GM19025 (cell line): Measurements from ENCODE around the gene NECTIN3.

Source experiments
- ATAC-seq: cut with Tn5 transposase; IDR thresholded peaks from one replicate; pipeline ENCODE4 v1.9.1; 2021; ENCODE audit warnings: mild to moderate bottlenecking, low read depth, moderate library complexity; ENCODE audit not compliant: unreplicated experiment

The NECTIN3 gene, protein sequence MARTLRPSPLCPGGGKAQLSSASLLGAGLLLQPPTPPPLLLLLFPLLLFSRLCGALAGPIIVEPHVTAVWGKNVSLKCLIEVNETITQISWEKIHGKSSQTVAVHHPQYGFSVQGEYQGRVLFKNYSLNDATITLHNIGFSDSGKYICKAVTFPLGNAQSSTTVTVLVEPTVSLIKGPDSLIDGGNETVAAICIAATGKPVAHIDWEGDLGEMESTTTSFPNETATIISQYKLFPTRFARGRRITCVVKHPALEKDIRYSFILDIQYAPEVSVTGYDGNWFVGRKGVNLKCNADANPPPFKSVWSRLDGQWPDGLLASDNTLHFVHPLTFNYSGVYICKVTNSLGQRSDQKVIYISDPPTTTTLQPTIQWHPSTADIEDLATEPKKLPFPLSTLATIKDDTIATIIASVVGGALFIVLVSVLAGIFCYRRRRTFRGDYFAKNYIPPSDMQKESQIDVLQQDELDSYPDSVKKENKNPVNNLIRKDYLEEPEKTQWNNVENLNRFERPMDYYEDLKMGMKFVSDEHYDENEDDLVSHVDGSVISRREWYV

DNA sequence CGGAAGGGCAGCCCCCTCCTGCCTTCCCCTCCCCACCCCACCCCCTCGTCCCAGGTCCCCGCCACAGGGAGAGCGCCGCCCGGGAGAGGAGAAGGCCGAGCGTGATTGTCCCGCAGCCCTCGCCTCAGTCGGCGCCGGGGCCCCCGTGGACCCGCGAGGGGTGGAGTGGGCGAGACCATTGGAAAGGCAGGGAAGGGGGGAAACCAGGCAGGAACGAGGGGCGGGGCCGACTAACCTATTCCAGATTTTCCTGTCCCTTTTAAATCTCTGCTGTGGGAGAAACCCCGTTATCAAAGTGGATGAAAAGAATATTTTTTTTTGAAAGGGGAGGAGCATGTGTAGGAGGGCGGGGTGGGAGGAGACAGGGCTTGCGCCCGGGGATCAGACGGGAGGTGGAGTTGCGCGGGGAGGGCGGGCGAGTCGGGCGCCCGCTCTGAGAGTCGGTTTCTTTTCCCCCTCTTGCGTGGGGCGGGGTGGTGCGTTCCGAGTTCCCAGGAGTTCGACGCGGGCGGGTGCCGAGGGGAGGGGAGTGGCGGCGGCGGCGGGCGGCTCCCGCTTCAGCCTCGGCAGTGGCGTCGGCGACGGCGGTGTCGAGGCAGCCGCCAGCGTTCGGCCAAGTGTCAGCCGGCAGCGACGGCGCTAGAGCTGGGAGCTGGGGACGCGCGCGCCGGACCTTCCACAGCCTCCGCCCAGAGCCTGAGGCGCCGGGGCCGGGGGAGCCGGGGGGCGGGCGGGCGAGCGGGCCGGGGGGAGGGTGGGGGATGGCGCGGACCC lies at the start of gene NECTIN3:
NECTIN3 (plus strand) TSS at position 560 of the 774 bp plus-strand sequence; CDS start at position 762, 202 bp downstream.
- peak; percentile 83 for ATAC-seq

DNA sequence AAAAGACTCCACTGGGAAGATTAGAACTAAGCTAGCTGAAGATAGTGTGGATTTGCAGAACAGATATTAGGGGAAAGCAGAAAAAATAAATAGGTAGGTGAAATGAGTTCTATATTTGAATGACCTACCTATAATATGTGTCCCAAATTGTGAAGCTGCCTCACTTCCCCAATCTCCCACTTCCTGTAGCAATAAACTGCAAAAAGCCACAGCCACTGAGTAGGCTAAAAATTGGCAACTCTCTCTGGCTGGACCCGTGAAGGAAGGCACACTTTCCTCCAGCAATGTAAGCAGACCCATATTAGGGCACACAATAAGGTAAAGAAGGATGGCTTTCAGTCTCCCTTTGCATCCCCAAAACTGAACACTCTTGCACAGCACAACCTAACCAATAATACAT lies 43.7 kb upstream of the NECTIN3 start:
- no peak for ATAC-seq

DNA sequence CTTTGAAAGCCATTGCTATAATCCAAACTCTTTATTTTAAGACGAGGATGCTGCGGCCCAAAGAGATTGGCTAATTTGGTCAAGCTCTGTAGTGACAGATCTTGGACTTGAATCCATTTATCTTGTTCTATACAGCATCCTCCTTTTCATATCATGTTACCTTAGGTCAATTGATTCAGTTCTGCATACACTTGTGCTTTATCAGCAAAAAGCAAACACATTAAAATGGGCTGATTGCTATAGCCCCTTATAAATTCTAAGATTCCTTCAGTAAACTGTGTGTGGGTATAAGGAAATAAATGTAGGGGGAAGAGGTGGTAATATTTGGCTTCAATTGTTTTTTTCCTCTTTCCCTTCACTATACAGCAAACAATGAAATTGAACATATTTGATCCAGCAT lies 40.1 kb upstream of the NECTIN3 start:
- ATAC-seq: no peak

DNA sequence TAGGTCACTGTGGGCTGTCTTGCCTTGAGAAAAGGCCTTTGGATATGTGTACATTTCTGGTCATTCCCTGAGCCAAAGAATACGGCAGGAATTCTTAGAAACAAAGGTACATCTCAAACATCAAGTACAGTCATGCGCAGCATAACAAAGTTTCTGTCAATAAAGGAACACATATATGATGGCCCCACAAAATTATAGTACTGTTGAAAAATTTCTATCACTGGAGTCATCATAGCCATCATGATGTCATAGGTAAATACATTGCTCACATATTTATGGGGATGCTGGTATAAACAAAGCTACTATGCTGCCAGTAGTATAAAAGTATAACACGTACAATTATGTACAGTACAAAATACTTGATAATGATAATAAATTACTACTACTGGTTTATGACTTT lies 38.9 kb upstream of the NECTIN3 start:
- ATAC-seq: no peak

DNA sequence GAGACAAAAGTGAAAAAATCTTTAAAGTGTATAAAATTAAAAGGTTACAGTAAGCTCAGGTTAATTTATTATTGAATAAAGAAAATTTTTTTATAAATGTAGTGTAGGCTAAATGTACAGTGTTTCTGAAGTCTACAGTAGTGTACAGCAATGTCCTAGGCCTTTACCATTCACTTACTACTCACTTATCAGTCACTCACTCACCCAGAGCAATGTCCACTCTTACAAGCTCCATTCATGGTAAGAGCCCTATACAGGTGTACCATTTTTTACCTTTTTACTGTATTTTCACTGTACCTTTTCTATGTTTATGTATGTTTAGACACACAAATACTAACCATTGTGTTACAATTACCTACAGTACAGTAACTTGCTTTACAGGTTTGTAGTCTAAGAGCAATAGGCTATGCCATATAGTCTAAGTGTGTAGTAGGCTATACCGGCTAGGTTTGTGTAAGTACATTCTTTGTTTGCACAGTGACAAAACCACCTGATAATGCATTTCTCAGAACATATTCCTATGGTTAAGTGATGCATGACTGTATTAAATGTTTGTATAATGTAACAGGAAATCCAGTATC lies 38.1 kb upstream of the NECTIN3 start:
- ATAC-seq: no peak

DNA sequence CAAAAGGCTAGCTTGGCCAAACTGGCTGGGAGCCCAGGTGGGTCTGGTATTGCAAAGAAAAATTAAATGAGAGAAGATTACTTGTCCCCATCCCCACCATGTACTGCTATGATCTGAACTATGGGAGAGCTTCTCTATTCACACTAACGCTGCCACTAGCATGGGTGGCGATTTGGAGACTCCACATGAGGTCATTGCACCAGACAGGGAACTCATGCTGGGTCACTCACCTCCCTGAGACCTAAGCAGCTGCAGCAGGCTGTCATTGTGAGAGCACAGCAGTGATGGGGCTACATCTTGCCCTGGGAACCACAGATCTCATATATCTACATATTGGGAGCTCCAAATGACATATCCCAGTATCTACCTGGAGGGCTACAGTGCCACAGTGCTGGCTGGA lies 36.3 kb upstream of the NECTIN3 start:
- ATAC-seq: no peak

DNA sequence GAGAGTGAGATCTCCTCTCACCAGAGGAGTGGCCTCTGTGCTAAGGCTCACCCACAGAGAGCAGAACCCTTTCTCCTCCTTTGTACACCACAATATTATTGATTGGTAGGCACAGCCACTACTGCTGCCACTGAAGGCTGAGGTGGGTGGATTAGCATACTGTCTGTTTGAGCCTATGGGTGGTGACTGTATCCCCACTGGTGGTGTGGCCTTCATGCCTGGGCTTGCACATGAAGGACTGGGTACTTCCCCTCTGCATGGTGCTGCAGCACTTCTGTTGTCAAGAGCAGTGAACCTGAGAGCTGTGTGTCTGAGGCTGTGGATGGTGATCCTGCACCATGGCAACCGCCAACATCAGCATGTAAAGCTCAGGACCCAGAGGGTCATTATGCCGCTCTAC lies 35.7 kb upstream of the NECTIN3 start:
- ATAC-seq: no peak

DNA sequence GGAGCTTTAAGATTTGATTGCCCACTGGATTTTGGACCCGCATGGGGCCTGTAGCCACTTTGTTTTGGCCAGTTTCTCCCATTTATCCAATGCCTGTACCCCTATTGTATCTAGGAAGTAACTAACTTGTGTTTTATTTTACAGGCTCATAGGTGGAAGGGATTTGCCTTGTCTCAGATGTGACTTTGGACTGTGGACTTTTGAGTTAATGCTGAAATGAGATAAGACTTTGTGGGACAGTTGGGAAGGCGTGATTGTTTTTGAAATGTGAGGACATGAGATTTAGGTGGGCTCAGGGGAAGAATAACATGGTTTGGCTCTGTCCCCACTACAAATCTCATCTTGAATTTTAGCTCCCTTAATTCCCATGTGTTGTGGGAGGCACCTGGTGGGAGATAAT lies 30.7 kb upstream of the NECTIN3 start:
- ATAC-seq: no peak

DNA sequence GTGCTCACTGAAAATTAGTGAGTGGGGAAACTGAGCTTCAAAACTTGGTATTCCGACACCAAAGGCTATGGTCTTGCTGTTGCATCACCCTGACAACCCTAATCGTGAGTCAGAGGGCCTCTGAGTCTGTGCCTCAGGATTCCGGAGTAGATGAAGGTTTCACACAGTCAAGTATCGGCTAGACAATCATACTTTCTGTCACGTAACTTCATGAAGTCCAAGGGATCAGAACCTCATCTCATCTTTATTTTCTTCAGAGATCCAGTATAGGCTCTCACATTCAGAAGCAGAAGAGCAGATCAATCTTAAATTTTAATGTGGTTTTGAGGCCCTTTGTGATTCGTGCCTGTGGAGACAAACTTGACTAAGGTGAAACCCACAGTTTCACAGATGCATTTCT lies 26.1 kb upstream of the NECTIN3 start:
- ATAC-seq: no peak

DNA sequence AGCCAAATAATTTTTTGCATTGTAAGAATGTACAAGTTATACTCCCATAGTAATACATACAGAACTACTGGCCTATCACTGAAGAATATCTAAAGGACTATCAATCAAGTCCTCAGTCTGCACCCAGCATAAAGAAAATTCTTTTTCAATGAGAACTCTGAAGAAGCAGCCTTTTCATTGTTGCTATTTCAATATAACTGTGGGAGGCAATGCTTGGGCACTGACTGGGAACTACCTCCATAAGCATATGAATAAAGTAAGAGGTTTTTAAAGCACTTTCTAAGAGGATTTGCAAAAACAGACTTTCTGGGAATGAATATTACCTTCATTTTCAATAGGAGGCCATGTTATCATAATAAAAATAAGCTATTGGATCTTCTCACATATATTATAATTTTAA lies 24.6 kb upstream of the NECTIN3 start:
- ATAC-seq: no peak

DNA sequence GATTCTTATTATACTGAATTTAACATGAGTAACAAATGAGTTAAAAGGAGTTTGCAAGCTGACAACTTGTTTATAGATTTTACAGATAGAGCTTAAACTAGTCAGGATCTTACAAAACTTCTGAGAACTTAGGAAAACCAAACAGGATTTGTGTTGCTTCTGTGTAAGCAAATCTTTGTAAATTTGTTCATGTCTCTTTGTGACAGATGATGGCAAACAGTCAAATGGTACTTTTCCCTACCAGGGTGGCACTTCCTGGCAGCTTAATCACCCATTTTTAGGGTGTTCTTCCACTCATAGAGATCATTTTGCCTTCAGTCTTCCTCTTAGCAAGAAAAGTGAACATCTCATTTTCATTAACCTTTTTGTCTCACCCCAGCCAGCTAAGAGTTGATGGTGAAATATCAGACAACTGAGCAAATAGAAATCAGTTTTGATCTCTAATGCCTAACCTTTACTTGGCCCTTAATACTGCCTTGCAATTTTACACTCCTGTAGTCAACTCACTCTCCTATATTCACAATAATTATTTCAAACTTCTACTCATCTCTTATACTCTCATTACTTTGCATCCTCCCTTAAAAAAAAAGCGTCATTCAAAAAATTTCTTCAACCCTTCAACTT lies 23.7 kb upstream of the NECTIN3 start:
- ATAC-seq: no peak

DNA sequence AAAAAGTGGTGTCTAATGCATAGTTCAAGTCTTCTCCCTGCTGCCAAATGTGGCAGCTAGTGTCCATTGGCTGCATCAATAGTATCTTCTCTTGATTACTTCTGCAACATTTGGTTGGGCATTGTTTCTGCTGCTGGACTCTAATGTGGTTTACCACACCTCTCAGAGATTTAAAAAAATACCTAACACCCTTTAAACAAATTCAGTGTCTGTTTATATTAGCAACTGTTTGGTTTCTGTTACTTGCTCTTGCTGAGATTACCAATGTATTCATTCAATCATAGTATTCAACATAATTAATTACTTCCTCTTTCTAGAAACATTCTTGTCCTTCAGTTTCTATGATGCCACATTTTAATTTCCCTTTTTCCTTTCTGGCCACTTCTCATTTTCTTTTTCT lies 20.3 kb upstream of the NECTIN3 start:
- ATAC-seq: no peak

DNA sequence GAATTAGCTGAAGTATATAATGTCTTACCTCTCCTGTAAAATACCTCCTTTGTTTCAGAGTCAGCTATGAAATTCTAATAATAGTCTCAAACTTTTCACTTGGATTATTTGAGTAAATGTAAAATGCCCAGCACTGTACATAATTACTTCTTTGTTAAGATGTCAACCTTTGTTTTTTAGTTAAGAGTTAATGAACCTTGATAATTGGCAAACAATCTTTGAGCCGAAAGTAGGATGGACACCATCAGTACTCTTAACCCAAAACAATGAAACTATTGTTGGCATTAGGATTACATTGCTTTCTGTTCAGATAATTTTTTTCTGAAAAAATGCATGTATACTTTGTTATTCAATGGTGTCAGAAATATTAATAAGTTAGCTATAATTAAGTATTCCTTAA lies 3.0 kb upstream of the NECTIN3 start:
- no peak for ATAC-seq

DNA sequence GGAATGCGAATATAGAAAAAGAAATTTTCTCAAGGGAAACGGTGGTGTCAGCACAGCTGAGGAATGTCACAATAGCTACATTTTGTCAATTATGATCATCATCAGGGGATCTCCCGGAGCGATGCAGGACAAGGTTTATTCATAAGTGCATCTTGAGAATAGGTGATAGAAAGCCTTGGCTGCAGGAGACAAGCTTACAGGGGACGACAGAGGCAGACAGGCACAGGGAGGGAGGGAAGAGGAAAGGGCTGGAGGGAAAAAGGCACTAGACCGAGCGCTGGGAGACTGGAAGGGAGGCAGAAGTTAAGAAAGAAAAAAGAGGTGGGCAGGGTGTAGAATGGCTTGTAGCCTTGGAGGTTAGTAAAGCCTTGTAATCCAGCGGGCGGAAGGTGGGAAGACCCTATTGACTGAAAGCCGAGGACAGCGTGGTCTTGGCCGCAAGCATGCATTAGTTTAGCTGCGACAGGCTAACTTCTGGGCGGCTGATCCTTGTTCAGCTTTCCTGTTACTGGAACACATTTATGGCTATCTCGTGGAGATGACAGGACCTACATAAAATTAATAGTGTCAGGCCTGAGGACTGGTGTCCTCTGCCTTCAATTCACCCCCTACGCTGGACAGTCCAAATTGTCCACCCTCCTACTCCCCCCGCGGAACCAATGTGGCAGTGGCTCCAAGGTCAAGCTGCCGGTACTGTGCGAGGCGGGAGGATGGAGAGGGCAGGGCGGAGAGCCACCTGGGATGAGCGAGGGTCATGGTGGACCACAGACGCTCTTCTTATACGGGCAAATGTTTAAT lies 1.4 kb upstream of the NECTIN3 start:
- no peak for ATAC-seq

DNA sequence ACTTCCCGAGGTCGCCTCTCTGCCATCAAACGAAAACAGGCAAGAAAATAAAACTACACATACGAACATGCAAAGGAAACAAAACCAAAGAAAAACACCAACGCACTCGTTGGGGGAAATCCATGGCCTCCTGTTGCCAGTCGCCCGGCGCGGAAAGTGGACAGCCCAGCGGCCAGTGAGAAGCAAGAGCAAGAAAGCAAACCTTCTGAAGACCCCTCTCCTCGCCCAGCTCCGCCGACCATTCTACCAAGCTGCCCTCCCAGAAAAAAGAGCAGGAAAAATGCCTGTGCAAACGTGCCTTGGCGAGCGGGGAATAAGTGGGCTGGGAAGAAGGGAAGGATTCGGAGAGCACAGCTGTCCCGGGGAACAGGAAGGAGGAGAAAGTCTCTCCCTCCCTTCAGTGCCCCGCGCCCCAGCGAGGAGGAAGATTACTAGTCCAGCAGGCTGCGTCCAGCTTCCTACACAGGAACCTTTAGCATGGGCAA lies 802 bp upstream of the NECTIN3 start:
- ATAC-seq: no peak

DNA sequence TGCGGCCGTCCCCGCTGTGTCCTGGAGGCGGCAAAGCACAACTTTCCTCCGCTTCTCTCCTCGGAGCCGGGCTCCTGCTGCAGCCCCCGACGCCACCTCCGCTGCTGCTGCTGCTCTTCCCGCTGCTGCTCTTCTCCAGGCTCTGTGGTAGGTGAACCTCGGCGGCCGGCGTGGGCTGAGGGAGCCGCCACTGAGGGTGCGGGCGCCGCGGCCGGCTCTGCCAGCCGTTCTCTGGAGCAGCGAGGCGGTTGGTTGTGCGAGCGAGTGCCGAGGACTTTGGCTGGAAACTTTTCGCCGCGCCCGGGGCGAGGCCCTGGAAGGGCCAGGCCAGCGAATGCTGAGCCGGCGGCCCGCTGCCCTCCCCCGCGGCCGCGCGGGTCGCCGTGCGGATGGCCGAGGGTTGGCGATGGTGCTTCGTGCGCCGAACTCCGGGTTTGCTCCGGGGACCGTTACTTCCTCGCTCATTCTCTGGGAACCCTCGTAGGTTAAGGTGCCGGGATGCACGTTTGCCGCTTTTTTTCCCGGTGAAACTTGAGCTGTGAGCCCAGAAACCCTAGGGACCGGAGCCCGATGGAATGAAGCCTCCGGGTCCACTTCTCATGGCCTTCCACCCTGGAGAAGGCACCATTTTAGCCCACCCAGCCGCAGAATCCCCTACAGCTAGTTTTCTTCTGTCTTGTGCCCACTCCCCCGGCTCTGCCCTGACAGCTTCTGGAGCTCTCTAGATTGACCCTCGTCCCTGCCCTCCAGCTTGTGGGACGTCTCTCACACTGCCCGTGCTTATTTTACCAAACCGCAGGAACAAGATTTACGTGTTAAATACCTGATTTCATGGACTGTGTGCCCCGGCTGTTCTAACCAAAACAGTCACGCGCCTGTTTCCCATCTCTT lies 660 bp downstream of the NECTIN3 start:
- ATAC-seq: peak; percentile 29

DNA sequence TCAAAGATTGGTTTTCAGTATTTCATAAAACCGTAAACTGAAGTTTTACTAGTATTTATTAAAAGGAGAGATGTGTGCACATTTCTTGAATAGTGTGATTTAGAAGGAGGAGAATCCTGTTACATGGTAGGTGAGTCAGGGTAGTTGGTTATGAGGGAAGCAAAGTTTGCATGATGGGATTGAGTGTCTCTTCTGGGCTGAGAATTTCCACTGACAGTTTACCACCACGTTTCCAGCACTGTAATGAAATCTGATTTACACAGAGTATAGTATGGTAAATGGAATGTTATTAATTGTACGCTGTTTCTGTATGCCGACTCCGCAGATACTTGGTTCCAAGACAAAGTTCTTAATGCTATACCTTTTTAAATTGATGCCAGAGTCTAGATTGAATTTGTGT lies 1.6 kb downstream of the NECTIN3 start:
- no peak for ATAC-seq

DNA sequence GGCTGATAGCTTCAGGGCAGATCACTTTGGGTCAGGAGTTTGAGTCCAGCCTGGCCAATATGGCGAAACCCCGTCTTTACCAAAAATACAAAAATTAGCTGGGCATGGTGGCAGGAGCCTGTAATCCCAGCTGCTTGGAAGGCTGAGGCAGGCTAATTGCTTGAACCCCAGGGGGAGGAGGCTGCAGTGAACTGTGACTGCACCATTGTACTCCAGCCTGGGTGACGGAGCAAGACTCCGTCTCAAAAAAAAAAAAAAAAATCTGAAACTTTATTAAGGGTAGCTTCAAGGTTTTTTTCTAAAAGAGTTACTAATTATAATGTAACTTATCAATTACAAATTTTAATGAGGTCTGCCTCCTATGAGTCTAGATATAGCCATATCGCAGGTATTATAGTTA lies 5.1 kb downstream of the NECTIN3 start:
- no peak for ATAC-seq

DNA sequence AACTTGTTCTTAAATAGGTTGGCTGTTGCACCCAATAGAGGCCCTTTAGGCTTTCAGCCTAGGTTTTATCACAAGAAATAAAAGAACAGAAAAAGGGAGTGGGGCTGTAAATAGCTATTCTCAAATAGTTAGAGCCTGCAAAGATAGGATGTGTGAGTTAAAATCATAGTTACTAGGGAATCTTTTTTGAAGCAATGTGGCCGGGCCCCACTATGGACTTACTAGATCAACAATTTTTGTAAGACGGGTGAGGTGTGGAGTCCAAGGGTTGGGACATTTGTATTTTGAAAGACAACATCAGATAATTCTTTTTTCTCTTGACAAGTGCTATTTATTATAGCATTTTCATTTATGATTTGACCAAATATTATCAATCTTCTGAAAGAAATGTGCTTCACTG lies 5.8 kb downstream of the NECTIN3 start:
- ATAC-seq: no peak
